ENCODE measurements around the gene ANKRD24. TPM values are rescaled to one million over a fixed set of nuclear protein-coding genes. Genes with fewer than 3 reads are reported as not detected.
A peak's percentile ranks its signal among the peaks of the same experiment; 100 is the strongest.
"Not testable (repeated sequence)": the region's sequence is repeated elsewhere in the genome, so short reads cannot be mapped to it uniquely, and the experiment has no call there.

ANKRD24 gene
- total RNA-seq (1 to 10 TPM in 6 of 7 donors, under 1 TPM in 1; 0.81 to 1.3 (median 1.2) TPM), polyA plus RNA-seq (1 to 10 TPM in 1 of 2 donors, under 1 TPM in 1; 0.45 to 1.3 TPM)
- long read RNA-seq, donor 1 = 0 reads
- long read RNA-seq, donor 2 = 0 reads
- long read RNA-seq, donor 3, partial matches to known transcripts = 1 of 6 reads
- long read RNA-seq, donor 3, other reads (novel, unspliced or antisense) = 5 of 6 reads

GRCh38 chr19:4182084-4182810 lies at the start of gene ANKRD24, which contains the start of gene SIRT6:
TSS of gene ANKRD24 (plus strand) at chr19:4182689. CDS start at chr19:4186426, 3,737 bp downstream.
TSS of gene SIRT6 (minus strand) at chr19:4182563. CDS start at chr19:4182539, 24 bp downstream.
- 0 to 1% (median 1%) methylated on average over 54 to 58 of the region's 58 CpGs for WGBS, 3 donors
- peak within 1 kb of the TSS in 1 of 2 donors; percentile 50 for H3K27ac ChIP-seq
- intact Hi-C loops (cut with DNase I) = no loop called here

GRCh38 chr19:4134351-4134750 lies 48.1 kb upstream of the ANKRD24 start:
- no peak overlapping the region for H3K4me3 ChIP-seq
- H3K9me3 ChIP-seq = no peaks in the 10 kb centered on the region
- intact Hi-C loops (cut with DNase I) = no loop called here
- TF ChIP-seq CTCF (IDR thresholded peaks at IDR 0.05) (no peak), POLR2A (IDR thresholded peaks at IDR 0.05) (no peak), EP300 (IDR thresholded peaks at IDR 0.05) (no peak)
- H3K27me3 ChIP-seq = no peaks in the 10 kb centered on the region
- no peaks in the 10 kb centered on the region for H3K36me3 ChIP-seq
- H3K4me1 ChIP-seq (ENCODE audit: insufficient read depth) = no peaks in the 10 kb centered on the region
- H3K27ac ChIP-seq = no peak overlapping the region
- WGBS, 3 donors = 16 to 18% (median 17%) methylated on average over 6 of the region's 6 CpGs
- no peak for DNase-seq

More at GRCh38 chr19:4182084-4182810, at the start of gene ANKRD24, which contains the start of gene SIRT6:
- peaks cover 9% of the 10 kb centered on the region for H3K4me1 ChIP-seq (ENCODE audit: insufficient read depth)
- no peaks in the 10 kb centered on the region for H3K9me3 ChIP-seq
- peak; percentile 94 to 96 (median 94) for DNase-seq
- H3K4me3 ChIP-seq = peak within 1 kb of the TSS; percentile 54
- no peaks in the 10 kb centered on the region for H3K36me3 ChIP-seq
- no peaks in the 10 kb centered on the region for H3K27me3 ChIP-seq
- TF ChIP-seq POLR2A (IDR thresholded peaks at IDR 0.05) = no peak
- TF ChIP-seq CTCF (IDR thresholded peaks at IDR 0.05) = no peak
- TF ChIP-seq EP300 (IDR thresholded peaks at IDR 0.05) = no peak

- H3K36me3 ChIP-seq; H3K4me3 ChIP-seq; H3K27me3 ChIP-seq; H3K4me1 ChIP-seq (ENCODE audit: insufficient read depth); DNase-seq; H3K27ac ChIP-seq; H3K9me3 ChIP-seq; intact Hi-C loops (cut with DNase I): not testable (repeated sequence)
- 83 to 89% (median 87%) methylated on average over 9 of the region's 9 CpGs for WGBS, 3 donors
Observed at GRCh38 chr19:4135386-4135785, 47.1 kb upstream of the ANKRD24 start.

- H3K4me1 ChIP-seq (ENCODE audit: insufficient read depth) = no peaks in the 10 kb centered on the region
- no peaks in the 10 kb centered on the region for H3K36me3 ChIP-seq
- H3K27ac ChIP-seq = no peak overlapping the region
- no peaks in the 10 kb centered on the region for H3K9me3 ChIP-seq
- no peaks in the 10 kb centered on the region for H3K27me3 ChIP-seq
- no peak for DNase-seq
- no peak overlapping the region for H3K4me3 ChIP-seq
- intact Hi-C loops (cut with DNase I) = no loop called here
- TF ChIP-seq CTCF (IDR thresholded peaks at IDR 0.05) = no peak
- TF ChIP-seq POLR2A (IDR thresholded peaks at IDR 0.05) = no peak
- no peak for TF ChIP-seq EP300 (IDR thresholded peaks at IDR 0.05)
- 84 to 86% (median 86%) methylated on average over 8 of the region's 8 CpGs for WGBS, 3 donors
Observed at GRCh38 chr19:4136680-4137088, 45.8 kb upstream of the ANKRD24 start.

- no peaks in the 10 kb centered on the region for H3K4me1 ChIP-seq (ENCODE audit: insufficient read depth)
- H3K36me3 ChIP-seq = no peaks in the 10 kb centered on the region
- TF ChIP-seq POLR2A (IDR thresholded peaks at IDR 0.05) = no peak
- TF ChIP-seq EP300 (IDR thresholded peaks at IDR 0.05) = no peak
- no peak for TF ChIP-seq CTCF (IDR thresholded peaks at IDR 0.05)
- 48 to 74% (median 63%) methylated on average over 5 of the region's 5 CpGs for WGBS, 3 donors
- H3K27me3 ChIP-seq = no peaks in the 10 kb centered on the region
- no peaks in the 10 kb centered on the region for H3K9me3 ChIP-seq
- no peak overlapping the region for H3K27ac ChIP-seq
- intact Hi-C loops (cut with DNase I) = no loop called here
- no peak for DNase-seq
- no peak overlapping the region for H3K4me3 ChIP-seq
Observed at GRCh38 chr19:4138445-4138844, 44.0 kb upstream of the ANKRD24 start.

Data from ovary (tissue), 10 donors.